Trophoblast cell (in vitro differentiated cells and primary cell): ENCODE results near the gene ZNF554.

Experiments used
- DNase-seq, 2 donors: peaks; one replicate each; pipeline ENCODE4 v3.0.0-alpha.2; 2016
- H2AFZ ChIP-seq: 2 replicates; pipeline ENCODE4 v1.6.1; 2013; ENCODE audit warnings: low read length, moderate library complexity, mild to moderate bottlenecking; ENCODE audit not compliant: insufficient read depth, poor library complexity
- H2AK5ac ChIP-seq: 2 replicates; pipeline ENCODE4 v1.6.1; 2013; ENCODE audit warnings: mild to moderate bottlenecking, low read length
- H2BK120ac ChIP-seq: 2 replicates; pipeline ENCODE4 v1.6.1; 2013; ENCODE audit warnings: low read length, mild to moderate bottlenecking, moderate library complexity; ENCODE audit not compliant: insufficient read depth, poor library complexity
- H2BK12ac ChIP-seq: 2 replicates; pipeline ENCODE4 v1.6.1; 2013; ENCODE audit warnings: mild to moderate bottlenecking, low read length, moderate library complexity
- H2BK5ac ChIP-seq: 2 replicates; pipeline ENCODE4 v1.6.1; 2013; ENCODE audit warnings: low read length, low read depth, moderate library complexity, mild to moderate bottlenecking; ENCODE audit not compliant: poor library complexity
- H3K14ac ChIP-seq: 2 replicates; pipeline ENCODE4 v1.6.1; 2013; ENCODE audit warnings: mild to moderate bottlenecking, low read length
- H3K18ac ChIP-seq: 2 replicates; pipeline ENCODE4 v1.6.1; 2013; ENCODE audit warnings: mild to moderate bottlenecking, low read length
- H3K23ac ChIP-seq: 2 replicates; pipeline ENCODE4 v1.6.1; 2013; ENCODE audit warnings: low read length
- H3K27ac ChIP-seq: 2 replicates; pipeline ENCODE4 v1.5.1; 2013; ENCODE audit warnings: low read depth, mild to moderate bottlenecking, inconsistent platforms, low read length, moderate library complexity
- H3K27me3 ChIP-seq: 2 replicates; pipeline ENCODE4 v1.6.1; 2013; ENCODE audit warnings: inconsistent platforms, mild to moderate bottlenecking, low read length, moderate library complexity; ENCODE audit not compliant: insufficient read depth
- H3K36me3 ChIP-seq, 2 experiments: 1 replicate in 1 of 2; 2 replicates in 1 of 2; pipeline ENCODE4 v1.6.1; 2013; ENCODE audit warnings: low read length in 2 of 2, mild to moderate bottlenecking in 2 of 2, moderate library complexity in 1 of 2; ENCODE audit not compliant: insufficient read depth in 2 of 2, control insufficient read depth in 1 of 2
- H3K4ac ChIP-seq: 2 replicates; pipeline ENCODE4 v1.6.1; 2013; ENCODE audit warnings: low read depth, mild to moderate bottlenecking, low read length, moderate library complexity
- H3K4me1 ChIP-seq, 2 experiments: 1 replicate in 1 of 2; 2 replicates in 1 of 2; pipeline ENCODE4 v1.6.1; 2013; ENCODE audit warnings: low read length in 2 of 2, mild to moderate bottlenecking in 2 of 2, moderate library complexity in 1 of 2; ENCODE audit not compliant: insufficient read depth in 2 of 2, control insufficient read depth in 1 of 2
- H3K4me2 ChIP-seq: 2 replicates; pipeline ENCODE4 v1.6.1; 2013; ENCODE audit warnings: inconsistent platforms, mild to moderate bottlenecking, low read length, moderate library complexity
- H3K4me3 ChIP-seq: 2 replicates; pipeline ENCODE4 v1.5.1; 2013; ENCODE audit warnings: mild to moderate bottlenecking, low read depth, low read length, inconsistent platforms
- H3K79me1 ChIP-seq: one replicate; pipeline ENCODE4 v1.6.1; 2013; ENCODE audit warnings: low read length
- H3K79me2 ChIP-seq: 2 replicates; pipeline ENCODE4 v1.6.1; 2013; ENCODE audit warnings: low read length, mild to moderate bottlenecking; ENCODE audit not compliant: control insufficient read depth, insufficient read depth, poor library complexity
- H3K9ac ChIP-seq: 2 replicates; pipeline ENCODE4 v1.6.1; 2013; ENCODE audit warnings: mild to moderate bottlenecking, low read length
- H3K9me3 ChIP-seq: 2 replicates; pipeline ENCODE4 v1.6.1; 2013; ENCODE audit warnings: low read depth, mild to moderate bottlenecking, control low read depth, inconsistent platforms, low read length; ENCODE audit not compliant: insufficient read depth
- H4K12ac ChIP-seq: 2 replicates; pipeline ENCODE4 v1.6.1; 2013; ENCODE audit warnings: low read depth, mild to moderate bottlenecking, low read length, moderate library complexity
- H4K8ac ChIP-seq: 2 replicates; pipeline ENCODE4 v1.6.1; 2013; ENCODE audit warnings: low read depth, mild to moderate bottlenecking, low read length, moderate library complexity
- H4K91ac ChIP-seq: one replicate; pipeline ENCODE4 v1.6.1; 2013; ENCODE audit warnings: low read depth, mild to moderate bottlenecking, low read length, moderate library complexity
- WGBS: extraction: QIAGEN DNeasy Blood & Tissue Kit; methylation state at CpG from one replicate; pipeline ENCODE4 v1.1.7; 2013; ENCODE audit warnings: missing lambda C conversion rate; ENCODE audit not compliant: insufficient read length, insufficient coverage; ENCODE audit errors: extremely low coverage; 5-methylcytosine and 5-hydroxymethylcytosine counted together

ZNF554 gene

DNA sequence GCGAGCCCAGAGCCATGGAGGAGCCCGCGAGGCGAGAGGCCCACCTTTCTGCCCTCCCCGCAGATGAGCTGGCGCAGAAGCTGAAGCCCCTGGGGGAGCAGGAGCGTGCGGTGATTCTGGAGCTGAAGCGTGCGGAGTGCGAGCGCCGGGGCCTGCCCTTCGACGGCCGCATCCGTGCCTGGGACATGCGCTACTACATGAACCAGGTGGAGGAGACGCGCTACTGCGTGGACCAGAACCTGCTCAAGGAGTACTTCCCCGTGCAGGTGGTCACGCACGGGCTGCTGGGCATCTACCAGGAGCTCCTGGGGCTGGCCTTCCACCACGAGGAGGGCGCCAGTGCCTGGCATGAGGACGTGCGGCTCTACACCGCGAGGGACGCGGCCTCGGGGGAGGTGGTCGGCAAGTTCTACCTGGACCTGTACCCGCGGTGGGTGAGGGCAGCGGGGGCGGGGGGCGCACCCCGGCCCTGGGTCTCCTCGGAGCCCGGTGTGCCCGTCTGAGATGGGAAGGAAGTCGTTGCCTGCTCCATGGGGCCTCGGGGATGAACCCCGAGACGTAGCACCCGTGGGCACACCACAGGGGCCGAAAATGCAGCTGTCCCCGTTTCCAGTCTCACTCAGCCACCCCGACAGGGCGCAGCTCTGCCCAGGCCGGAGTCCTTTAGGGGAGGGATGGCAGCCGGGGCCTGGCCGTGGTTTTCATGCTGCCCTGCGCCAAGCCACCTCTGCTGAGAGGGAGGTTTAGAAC lies 12.1 kb upstream of the ZNF554 start:
- Histone ChIP-seq H3K4me3 (no peak overlapping the region), H3K23ac (no peak overlapping the region), H4K8ac (no peak overlapping the region), H2AK5ac (no peak overlapping the region), H2BK120ac (no peak overlapping the region), H3K14ac (no peak overlapping the region), H2BK12ac (no peak overlapping the region), H3K36me3 (peaks cover 86% of the 10 kb centered on the region in 2 experiments), H3K18ac (no peak overlapping the region), H3K27me3 (no peaks in the 10 kb centered on the region), H3K9me3 (peaks cover 4% of the 10 kb centered on the region), H3K79me1 (peaks cover 7% of the 10 kb centered on the region), H3K4ac (no peak overlapping the region), H2AFZ (no peak overlapping the region), H3K4me1 (peaks cover 8 to 15% of the 10 kb centered on the region in 2 experiments), H2BK5ac (no peak overlapping the region), H3K79me2 (peaks cover 2% of the 10 kb centered on the region), H3K9ac (no peak overlapping the region), H3K27ac (no peak overlapping the region), H3K4me2 (no peak overlapping the region), H4K91ac (no peak overlapping the region), H4K12ac (no peak overlapping the region)
- DNase-seq, result no peak
- WGBS, result no CpG with 5 or more reads among the region's 56 CpGs

GRCh38 chr19:2808129-2808941 lies 11.3 kb upstream of the ZNF554 start:
- H4K12ac ChIP-seq, result no peak overlapping the region
- H3K4ac ChIP-seq, result no peak overlapping the region
- no peak overlapping the region for H2BK12ac ChIP-seq
- no peak overlapping the region for H3K27ac ChIP-seq
- H3K4me3 ChIP-seq, result no peak overlapping the region
- no peak overlapping the region for H4K8ac ChIP-seq
- H2AK5ac ChIP-seq, result no peak overlapping the region
- H3K14ac ChIP-seq, result no peak overlapping the region
- no peak overlapping the region for H2BK5ac ChIP-seq
- H3K23ac ChIP-seq, result no peak overlapping the region
- no peak overlapping the region for H3K18ac ChIP-seq
- H2BK120ac ChIP-seq, result no peak overlapping the region
- no CpG with 5 or more reads among the region's 41 CpGs for WGBS
- peaks cover 4% of the 10 kb centered on the region for H3K9me3 ChIP-seq
- H3K79me2 ChIP-seq, result peaks cover 7% of the 10 kb centered on the region
- H2AFZ ChIP-seq, result no peak overlapping the region
- no peak overlapping the region for H4K91ac ChIP-seq
- H3K27me3 ChIP-seq, result no peaks in the 10 kb centered on the region
- peaks cover 15 to 22% of the 10 kb centered on the region in 2 experiments for H3K4me1 ChIP-seq
- H3K9ac ChIP-seq, result no peak overlapping the region
- peaks cover 79 to 82% of the 10 kb centered on the region in 2 experiments for H3K36me3 ChIP-seq
- DNase-seq, result no peak
- H3K4me2 ChIP-seq, result no peak overlapping the region
- H3K79me1 ChIP-seq, result peaks cover 15% of the 10 kb centered on the region

DNA sequence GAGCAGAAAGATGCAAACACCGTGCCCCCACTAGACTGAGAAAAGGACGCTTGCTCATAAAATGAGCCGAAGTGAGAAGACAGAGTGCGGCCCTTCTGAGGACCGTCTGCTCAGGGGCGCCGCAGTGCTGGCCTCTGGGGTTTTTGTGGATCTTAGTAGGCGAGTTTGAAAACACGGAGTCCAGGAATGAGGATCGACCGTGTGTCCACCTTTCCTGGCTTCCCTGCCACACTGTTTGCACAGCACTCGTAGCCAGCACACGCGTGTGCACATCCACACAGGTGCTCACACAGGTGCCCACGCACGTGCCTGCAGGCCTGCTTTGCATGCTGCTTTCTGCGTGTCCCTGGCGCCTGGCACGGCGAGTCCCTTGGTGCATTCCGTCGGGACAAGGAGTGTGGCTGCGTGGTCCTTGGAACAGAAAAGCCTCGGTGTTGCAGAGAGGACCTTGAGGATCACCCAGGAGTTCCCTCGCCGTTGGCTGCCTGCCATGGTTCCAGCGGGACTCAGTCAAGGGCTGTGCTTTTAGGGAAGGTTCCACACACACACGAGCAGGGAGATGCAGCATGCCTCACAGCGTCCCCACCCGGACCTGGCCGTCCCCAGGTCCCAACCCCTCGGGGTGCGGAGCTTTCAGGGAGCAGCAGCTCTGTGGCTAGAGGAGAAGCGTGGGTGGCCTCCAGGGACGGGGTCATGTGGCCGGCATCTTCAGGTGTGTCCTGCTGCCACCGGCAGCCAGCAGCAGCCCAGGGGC lies 10.1 kb upstream of the ZNF554 start:
- Histone ChIP-seq H4K91ac (no peak overlapping the region), H4K8ac (no peak overlapping the region), H3K23ac (no peak overlapping the region), H3K27ac (no peak overlapping the region), H3K9ac (no peak overlapping the region), H3K18ac (no peak overlapping the region), H3K79me1 (peaks cover 24% of the 10 kb centered on the region), H2BK12ac (no peak overlapping the region), H2AFZ (no peak overlapping the region), H2BK5ac (no peak overlapping the region), H4K12ac (no peak overlapping the region), H3K4me1 (peaks cover 25 to 31% of the 10 kb centered on the region in 2 experiments), H3K79me2 (peaks cover 11% of the 10 kb centered on the region), H3K4me3 (no peak overlapping the region), H2BK120ac (no peak overlapping the region), H3K4ac (no peak overlapping the region), H3K4me2 (no peak overlapping the region), H3K9me3 (peaks cover 4% of the 10 kb centered on the region), H3K36me3 (peaks cover 80% of the 10 kb centered on the region in 2 experiments), H2AK5ac (no peak overlapping the region), H3K27me3 (no peaks in the 10 kb centered on the region), H3K14ac (no peak overlapping the region)
- DNase-seq, result no peak
- no CpG with 5 or more reads among the region's 37 CpGs for WGBS
